NB4 (cell line): ENCODE data around the gene UST.

Source experiments
- CTCF ChIP-seq: IDR thresholded peaks from one replicate; pipeline ENCODE4 v1.5.1; 2012; ENCODE audit warnings: low read depth, low read length
- MAX ChIP-seq: IDR thresholded peaks from 2 replicates; pipeline ENCODE4 v1.6.1; 2011; ENCODE audit warnings: low read depth, low read length
- MYC ChIP-seq: IDR thresholded peaks from 2 replicates; pipeline ENCODE4 v1.6.1; 2011; ENCODE audit warnings: low read depth, low read length
- POLR2A ChIP-seq: IDR thresholded peaks from 2 replicates; pipeline ENCODE4 v1.6.1; 2011; ENCODE audit warnings: mild to moderate bottlenecking; ENCODE audit not compliant: insufficient read length; ENCODE audit errors: extremely low read depth

- TF ChIP-seq CTCF (no peak), MAX (no peak), MYC (no peak), POLR2A (no peak)
Measured at GRCh38 chr6:148893073-148893472, 146.2 kb downstream of the UST start.
